GM23338 (cell line): ENCODE data around the gene IL17RB.

Experiments
- CTCF ChIP-seq, 2 experiments: fragments of 200-600 bp in 1 of 2; sonication (generic) in 1 of 2; conservative IDR thresholded peaks; 2 replicates each; pipeline versions ENCODE4 v1.5.1 to v1.6.1; 2016 to 2017; ENCODE audit warnings: antibody characterized with exemption in 2 of 2, low read depth in 2 of 2, mild to moderate bottlenecking in 2 of 2, moderate library complexity in 1 of 2
- POLR2AphosphoS5 ChIP-seq: IDR thresholded peaks from 2 replicates; pipeline ENCODE4 v1.6.1; 2016; ENCODE audit warnings: antibody characterized with exemption, low read depth
- REST ChIP-seq: IDR thresholded peaks from one replicate; pipeline ENCODE4 v1.6.1; 2018; ENCODE audit warnings: antibody characterized with exemption; ENCODE audit not compliant: unreplicated experiment

GRCh38 chr3:53834429-53835095 lies 11.8 kb upstream of the IL17RB start:
- TF ChIP-seq REST (no peak), CTCF (conservative IDR thresholded peaks at IDR 0.05; ENCODE audit: low read depth in 2 of 2) (no peak), POLR2AphosphoS5 (no peak)
